ENCODE measurements around the gene TPP1.

DNA sequence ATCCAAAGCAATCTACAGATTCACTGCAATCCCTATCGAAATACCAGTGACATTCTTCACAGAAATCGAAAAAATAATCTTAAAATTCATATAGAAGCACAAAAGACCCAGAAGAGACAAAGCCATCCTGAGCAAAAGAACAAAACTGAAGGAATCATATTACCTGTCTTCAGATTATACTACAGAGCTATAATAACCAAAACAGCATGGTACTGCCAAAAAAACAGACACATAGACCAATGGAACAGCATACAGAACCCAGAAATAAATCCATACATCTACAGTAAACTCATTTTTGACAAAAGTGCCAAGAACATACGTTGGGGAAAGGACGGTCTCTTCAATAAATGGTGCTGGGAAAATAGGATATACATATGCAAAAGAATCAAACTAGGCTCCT, 34.7 kb downstream of the TPP1 start:
- TF ChIP-seq, protein P1, sequence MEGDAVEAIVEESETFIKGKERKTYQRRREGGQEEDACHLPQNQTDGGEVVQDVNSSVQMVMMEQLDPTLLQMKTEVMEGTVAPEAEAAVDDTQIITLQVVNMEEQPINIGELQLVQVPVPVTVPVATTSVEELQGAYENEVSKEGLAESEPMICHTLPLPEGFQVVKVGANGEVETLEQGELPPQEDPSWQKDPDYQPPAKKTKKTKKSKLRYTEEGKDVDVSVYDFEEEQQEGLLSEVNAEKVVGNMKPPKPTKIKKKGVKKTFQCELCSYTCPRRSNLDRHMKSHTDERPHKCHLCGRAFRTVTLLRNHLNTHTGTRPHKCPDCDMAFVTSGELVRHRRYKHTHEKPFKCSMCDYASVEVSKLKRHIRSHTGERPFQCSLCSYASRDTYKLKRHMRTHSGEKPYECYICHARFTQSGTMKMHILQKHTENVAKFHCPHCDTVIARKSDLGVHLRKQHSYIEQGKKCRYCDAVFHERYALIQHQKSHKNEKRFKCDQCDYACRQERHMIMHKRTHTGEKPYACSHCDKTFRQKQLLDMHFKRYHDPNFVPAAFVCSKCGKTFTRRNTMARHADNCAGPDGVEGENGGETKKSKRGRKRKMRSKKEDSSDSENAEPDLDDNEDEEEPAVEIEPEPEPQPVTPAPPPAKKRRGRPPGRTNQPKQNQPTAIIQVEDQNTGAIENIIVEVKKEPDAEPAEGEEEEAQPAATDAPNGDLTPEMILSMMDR (conservative IDR thresholded peaks at IDR 0.05; ENCODE audit: low read depth, low read length): no peak
- no peak for TF ChIP-seq EZH2 (IDR thresholded peaks at IDR 0.05; ENCODE audit: low read length, unreplicated experiment)
- TF ChIP-seq EZH2phosphoT487 (IDR thresholded peaks at IDR 0.05; ENCODE audit: borderline replicate concordance, low read length): no peak

All from PC-3 (cell line).